Activated CD8-positive, alpha-beta T cell treated with anti-CD3 and anti-CD28 coated beads for 36 hours (primary cell): Measurements from ENCODE around the gene DDX51. TPM values are rescaled to one million over a fixed set of nuclear protein-coding genes. Genes with fewer than 3 reads are reported as not detected.

ENCODE experiments used
- ATAC-seq: fragments of 200-7000 bp; cut with Tn5 transposase; one replicate; pipeline ENCODE4 v1.10.0; 2021; ENCODE audit warnings: mild to moderate bottlenecking, moderate library complexity
- CTCF ChIA-PET: fragments of 350-600 bp; sonication (Branson Sonifier 250); formaldehyde crosslinking; loops from one replicate; lab custom pipeline; 2021; ENCODE audit warnings: antibody characterized with exemption; lab: Charles Lee
- POLR2A ChIA-PET: fragments of 350-600 bp; sonication (Branson Sonifier 250); formaldehyde crosslinking; loops from one replicate; lab custom pipeline; 2021; ENCODE audit warnings: antibody characterized with exemption; lab: Charles Lee
- DNase-seq: peaks from one replicate; pipeline ENCODE4 v3.0.0-alpha.2; 2020
- H3K27ac Mint-ChIP-seq: one replicate; pipeline ENCODE4 v1.8.0; 2021; ENCODE audit warnings: mild to moderate bottlenecking, mixed read lengths
- H3K27me3 Mint-ChIP-seq: one replicate; pipeline ENCODE4 v1.8.0; 2021; ENCODE audit warnings: mixed read lengths
- H3K36me3 Mint-ChIP-seq: one replicate; pipeline ENCODE4 v1.8.0; 2021; ENCODE audit warnings: low read depth, mixed read lengths
- H3K4me1 Mint-ChIP-seq: one replicate; pipeline ENCODE4 v1.8.0; 2021; ENCODE audit warnings: low read depth, mixed read lengths
- H3K4me3 Mint-ChIP-seq: one replicate; pipeline ENCODE4 v1.8.0; 2021; ENCODE audit warnings: mild to moderate bottlenecking, moderate library complexity, mixed read lengths
- H3K9me3 Mint-ChIP-seq: one replicate; pipeline ENCODE4 v1.8.0; 2021; ENCODE audit warnings: mixed read lengths
- intact Hi-C: fragments of 100-400 bp; cut with micrococcal nuclease; formaldehyde crosslinking; loops from one replicate; pipeline ENCODE4 v1.10.0; 2022
- total RNA-seq, 2 experiments: library from RNA; stranded (reverse); gene quantifications; one replicate each; pipeline ENCODE4 v1.2.3, GENCODE V29; 2021
- TF ChIP-seq, protein P1 (sequence below): fragments of 200-600 bp; IDR thresholded peaks from one replicate; pipeline ENCODE4 v1.8.0; 2022; ENCODE audit warnings: antibody characterized with exemption, mild to moderate bottlenecking

Gene DDX51
- total RNA-seq, 2 experiments from 2014 or later = 24.1 to 25.5 TPM

DNA sequence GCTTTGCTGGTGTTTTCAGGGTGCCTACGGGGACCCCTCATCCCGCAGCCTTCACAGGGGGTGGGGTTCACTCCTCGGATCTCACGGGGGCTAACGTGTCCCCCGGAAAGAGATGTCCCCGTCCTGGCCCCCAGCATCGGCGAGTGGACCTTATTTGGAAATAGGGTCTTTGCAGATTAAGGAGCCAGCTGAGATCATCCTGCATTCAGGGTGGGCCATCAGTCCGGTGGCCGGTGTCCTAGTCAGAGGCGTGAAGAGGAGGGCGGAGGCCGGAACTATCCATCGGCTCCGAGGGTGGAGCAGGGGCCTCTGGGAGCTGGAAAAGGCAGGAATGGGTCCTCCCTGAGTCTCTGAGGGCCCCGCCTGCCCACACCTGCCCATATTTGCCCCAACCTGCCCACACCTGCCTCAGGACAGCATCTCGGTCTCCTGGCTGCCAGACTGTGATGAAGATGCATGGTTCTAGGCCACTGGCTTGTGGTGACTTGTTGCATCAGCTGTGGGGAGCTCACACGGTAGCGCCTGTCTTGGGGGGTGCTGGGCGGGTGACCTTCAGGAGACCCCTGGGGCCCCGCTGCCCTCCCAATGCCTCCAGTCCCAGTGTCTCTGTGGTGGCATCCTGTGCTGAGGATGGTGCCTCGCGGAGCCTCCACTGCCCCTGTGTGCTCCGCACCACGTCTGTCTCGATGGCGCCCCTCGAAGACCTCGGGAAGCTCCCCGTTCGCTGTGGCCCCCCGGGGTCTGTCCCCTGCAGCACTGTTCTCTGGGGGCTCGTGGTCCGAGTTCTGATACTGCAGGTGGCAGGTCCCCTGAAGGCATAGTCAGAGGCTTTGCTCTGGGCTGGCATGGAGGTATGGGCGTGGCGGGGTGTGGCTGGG, 14.8 kb upstream of the DDX51 start:
- Mint-ChIP-seq H3K4me3 (no peak overlapping the region), H3K4me1 (peaks cover 8% of the 10 kb centered on the region), H3K27me3 (no peaks in the 10 kb centered on the region), H3K9me3 (no peaks in the 10 kb centered on the region), H3K36me3 (no peaks in the 10 kb centered on the region), H3K27ac (no peak overlapping the region)
- TF ChIP-seq, protein P1, sequence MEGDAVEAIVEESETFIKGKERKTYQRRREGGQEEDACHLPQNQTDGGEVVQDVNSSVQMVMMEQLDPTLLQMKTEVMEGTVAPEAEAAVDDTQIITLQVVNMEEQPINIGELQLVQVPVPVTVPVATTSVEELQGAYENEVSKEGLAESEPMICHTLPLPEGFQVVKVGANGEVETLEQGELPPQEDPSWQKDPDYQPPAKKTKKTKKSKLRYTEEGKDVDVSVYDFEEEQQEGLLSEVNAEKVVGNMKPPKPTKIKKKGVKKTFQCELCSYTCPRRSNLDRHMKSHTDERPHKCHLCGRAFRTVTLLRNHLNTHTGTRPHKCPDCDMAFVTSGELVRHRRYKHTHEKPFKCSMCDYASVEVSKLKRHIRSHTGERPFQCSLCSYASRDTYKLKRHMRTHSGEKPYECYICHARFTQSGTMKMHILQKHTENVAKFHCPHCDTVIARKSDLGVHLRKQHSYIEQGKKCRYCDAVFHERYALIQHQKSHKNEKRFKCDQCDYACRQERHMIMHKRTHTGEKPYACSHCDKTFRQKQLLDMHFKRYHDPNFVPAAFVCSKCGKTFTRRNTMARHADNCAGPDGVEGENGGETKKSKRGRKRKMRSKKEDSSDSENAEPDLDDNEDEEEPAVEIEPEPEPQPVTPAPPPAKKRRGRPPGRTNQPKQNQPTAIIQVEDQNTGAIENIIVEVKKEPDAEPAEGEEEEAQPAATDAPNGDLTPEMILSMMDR = no peak
- intact Hi-C loops = no loop called here
- no peak for DNase-seq
- no peak for ATAC-seq
- POLR2A ChIA-PET = no interaction called here
- CTCF ChIA-PET = no interaction called here

DNA sequence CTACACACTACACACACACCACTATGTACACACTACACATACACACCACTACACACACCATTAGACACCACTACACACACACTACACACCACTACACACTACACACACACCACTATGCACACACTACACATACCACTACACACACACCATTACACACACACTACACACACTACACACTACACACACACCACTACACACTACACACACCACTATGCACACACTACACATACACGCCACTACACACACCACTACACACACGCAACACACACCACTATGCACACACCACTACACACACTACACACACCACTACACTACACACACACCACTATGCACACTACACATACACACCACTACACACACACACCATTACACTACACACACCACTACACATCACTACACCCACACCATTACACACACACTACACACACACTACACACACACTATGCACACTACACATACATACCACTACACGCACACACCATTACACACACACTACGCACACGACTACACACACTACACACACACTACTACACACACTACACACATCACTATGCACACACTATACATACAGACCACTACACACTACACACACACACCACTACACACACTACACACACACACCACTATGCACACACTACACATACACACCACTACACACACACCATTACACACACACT, 13.8 kb upstream of the DDX51 start:
- DNase-seq (no peak), ATAC-seq (no peak)
- H3K36me3 Mint-ChIP-seq = no peaks in the 10 kb centered on the region
- no peak overlapping the region for H3K27ac Mint-ChIP-seq
- peaks cover 2% of the 10 kb centered on the region for H3K4me1 Mint-ChIP-seq
- TF ChIP-seq, protein P1 = no peak
- H3K27me3 Mint-ChIP-seq = no peaks in the 10 kb centered on the region
- H3K9me3 Mint-ChIP-seq = no peaks in the 10 kb centered on the region
- CTCF ChIA-PET = no interaction called here
- intact Hi-C loops = no loop called here
- POLR2A ChIA-PET = no interaction called here
- no peak overlapping the region for H3K4me3 Mint-ChIP-seq

DNA sequence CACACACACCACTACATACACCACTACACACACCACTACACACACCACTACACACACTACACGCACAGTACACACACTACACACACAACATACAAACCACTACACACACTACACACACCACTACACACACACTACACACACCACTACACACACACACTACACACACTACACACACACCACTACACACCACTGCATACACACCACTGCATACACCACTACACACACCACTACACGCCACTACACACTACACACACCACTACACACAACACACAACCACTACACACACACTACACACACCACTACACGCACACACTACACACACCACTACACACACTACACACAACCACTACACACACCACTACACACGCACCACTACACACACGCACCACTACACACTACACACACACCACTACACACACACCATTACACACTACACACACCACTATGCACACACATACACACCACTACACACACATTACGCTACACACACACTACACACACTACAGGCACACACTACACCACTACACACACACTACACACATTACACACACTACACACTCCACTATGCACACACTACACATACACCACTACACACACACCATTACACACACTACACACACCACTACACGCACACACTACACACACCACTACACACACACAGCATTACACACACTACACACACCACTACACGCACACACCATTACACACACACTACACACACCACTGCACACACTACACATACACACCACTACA, 12.6 kb upstream of the DDX51 start:
- Mint-ChIP-seq H3K4me3 (no peak overlapping the region), H3K4me1 (no peaks in the 10 kb centered on the region), H3K27ac (no peak overlapping the region), H3K9me3 (no peaks in the 10 kb centered on the region), H3K36me3 (no peaks in the 10 kb centered on the region), H3K27me3 (no peaks in the 10 kb centered on the region)
- TF ChIP-seq, protein P1 = no peak
- intact Hi-C loops = no loop called here
- no peak for ATAC-seq
- ChIA-PET POLR2A (no interaction called here), CTCF (no interaction called here)
- no peak for DNase-seq

GRCh38 chr12:132155771-132156572, 11.9 kb upstream of the DDX51 start:
- Mint-ChIP-seq H3K27me3 (no peaks in the 10 kb centered on the region), H3K4me1 (no peaks in the 10 kb centered on the region), H3K9me3 (no peaks in the 10 kb centered on the region), H3K27ac (no peak overlapping the region), H3K4me3 (no peak overlapping the region), H3K36me3 (peaks cover 1% of the 10 kb centered on the region)
- intact Hi-C loops = no loop called here
- ATAC-seq (no peak), DNase-seq (no peak)
- TF ChIP-seq, protein P1 = no peak
- POLR2A ChIA-PET = no interaction called here
- CTCF ChIA-PET = interaction anchor here (1.0 to 1.5 kb wide), 3 partner anchors 30 to 258 kb away, joined by 3 to 5 read pairs (median 3); no protein-coding TSS in a partner anchor
